Left forelimb (tissue), 1 donor: ENCODE data around the gene SLC2A9.
"Not testable (repeated sequence)": the region's sequence is repeated elsewhere in the genome, so short reads cannot be mapped to it uniquely, and the experiment has no call there.

ENCODE experiments used
- DNase-seq: peaks from one replicate; pipeline ENCODE4 v3.0.0-alpha.2; 2018; ENCODE audit warnings: low spot score

Gene SLC2A9

GRCh38 chr4:9996319-9997110, 24.8 kb downstream of the SLC2A9 start:
- DNase-seq = peak; percentile 50

GRCh38 chr4:9994246-9994847, 26.9 kb downstream of the SLC2A9 start:
- DNase-seq = peak; percentile 1

GRCh38 chr4:9989918-9990635, 31.2 kb downstream of the SLC2A9 start:
- no peak for DNase-seq

DNA sequence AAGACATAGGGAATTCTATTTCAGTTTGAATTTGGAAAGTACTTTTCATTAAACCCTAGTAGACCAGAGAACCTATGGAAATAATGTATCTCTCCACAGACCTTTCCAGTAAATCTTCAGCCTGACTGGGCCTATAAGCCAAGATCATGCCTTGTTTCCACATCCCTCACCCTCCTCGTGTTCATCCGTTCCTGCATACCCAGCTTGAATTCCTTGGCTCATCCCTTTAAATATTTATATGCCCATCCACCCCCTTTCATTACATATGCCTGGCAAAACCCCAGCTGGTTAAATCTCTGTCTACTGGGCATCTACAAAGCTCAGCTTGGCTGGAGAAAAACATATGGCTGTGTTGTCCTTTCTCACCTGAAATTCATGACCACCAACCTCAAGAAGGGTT, 32.4 kb downstream of the SLC2A9 start:
- no peak for DNase-seq

GRCh38 chr4:9988363-9988749, 32.9 kb downstream of the SLC2A9 start:
- no peak for DNase-seq

DNA sequence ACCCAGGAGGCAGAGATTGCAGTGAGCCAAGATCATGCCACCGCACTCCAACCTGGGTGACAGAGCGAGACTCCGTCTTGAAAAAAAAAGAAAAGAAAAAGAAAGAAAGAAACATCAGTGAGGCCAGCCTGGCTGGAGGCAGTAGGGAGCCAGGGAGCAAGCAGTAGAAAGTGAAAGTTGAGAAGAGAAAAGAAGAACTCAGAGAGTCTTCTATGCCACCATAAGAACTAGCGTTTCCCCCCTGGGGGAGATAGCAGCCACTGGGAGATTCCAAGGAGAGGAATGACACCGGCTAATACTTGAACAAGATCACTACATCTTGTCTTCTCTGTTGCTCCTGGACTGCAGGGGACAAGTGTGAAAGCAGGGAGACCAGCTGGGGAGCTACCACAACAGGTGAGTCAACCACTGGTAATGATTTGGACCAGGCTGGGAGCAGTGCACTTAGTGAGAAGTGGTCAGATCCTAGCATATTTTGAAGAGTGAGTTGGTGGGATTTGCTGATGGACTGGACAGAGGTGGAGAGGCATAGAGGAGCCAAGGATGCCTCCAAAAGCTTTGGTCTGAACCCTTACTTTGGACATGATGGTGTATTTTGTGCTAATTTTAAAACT, 33.4 kb downstream of the SLC2A9 start:
- DNase-seq = no peak

DNA sequence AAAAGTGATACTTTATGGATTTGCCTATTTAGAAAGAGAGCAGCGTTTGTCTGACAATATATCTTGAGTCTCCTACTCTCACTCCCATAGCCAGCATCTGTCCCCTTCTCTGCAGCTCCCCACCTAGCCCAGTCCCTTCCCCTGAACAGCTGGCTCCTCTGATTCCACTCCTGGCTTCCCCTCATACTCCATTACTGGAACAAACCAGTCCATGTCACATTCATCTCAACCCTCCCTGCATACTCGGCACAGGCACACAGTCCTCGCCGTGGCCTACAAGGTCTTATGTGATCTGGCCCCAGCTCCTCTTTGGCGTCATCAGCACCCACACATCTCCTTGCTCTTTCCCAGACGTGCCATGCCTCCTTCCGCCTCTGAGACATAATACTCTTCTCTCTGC, 36.7 kb downstream of the SLC2A9 start:
- no peak for DNase-seq

GRCh38 chr4:9983211-9983610, 38.1 kb downstream of the SLC2A9 start:
- no peak for DNase-seq

DNA sequence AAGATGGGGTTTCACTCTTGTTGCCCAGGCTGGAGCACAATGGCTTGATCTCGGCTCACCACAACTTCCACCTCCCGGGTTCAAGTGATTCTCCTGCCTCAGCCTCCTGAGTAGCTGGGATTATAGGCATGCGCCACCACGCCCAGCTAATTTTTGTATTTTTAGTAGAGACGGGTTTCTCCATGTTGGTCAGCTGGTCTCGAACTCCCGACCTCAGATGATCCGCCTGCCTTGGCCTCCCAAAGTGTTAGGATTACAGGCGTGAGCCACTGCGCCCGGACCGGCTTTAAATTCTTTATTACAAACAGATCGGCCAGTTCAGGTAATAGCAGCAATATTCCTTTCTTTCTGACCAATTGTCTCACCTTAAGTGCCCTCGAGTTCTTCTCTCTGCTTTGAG, 39.4 kb downstream of the SLC2A9 start:
- not testable (repeated sequence) for DNase-seq

GRCh38 chr4:9980898-9981297, 40.4 kb downstream of the SLC2A9 start:
- no peak for DNase-seq

GRCh38 chr4:9979101-9979701, 42.1 kb downstream of the SLC2A9 start:
- DNase-seq = no peak

DNA sequence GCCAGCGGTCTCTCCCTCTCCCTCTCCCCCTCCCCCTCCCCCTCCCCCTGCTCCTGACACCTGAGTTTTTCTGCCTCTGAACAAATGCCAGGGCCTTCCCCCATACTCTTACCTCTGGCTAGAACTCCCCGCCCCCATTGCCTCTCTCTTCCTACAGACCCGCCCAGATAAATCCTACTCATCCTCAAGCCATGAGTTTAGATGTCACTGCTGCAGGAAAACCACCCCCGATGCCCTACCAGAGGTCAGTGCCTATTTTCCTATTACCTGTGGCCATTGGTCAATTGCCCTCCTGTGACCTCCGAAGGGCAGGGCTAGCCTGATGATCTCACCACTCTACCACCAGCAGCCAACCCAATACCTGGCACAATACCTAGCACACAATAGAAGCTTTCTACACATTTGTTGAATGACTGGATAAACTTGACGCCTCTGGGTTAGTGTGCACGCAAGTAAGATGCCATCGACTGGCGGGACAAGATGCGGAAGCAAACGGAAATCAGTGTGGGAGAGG, 43.7 kb downstream of the SLC2A9 start:
- no peak for DNase-seq

- no peak for DNase-seq
Observed at GRCh38 chr4:9976781-9977180, 44.5 kb downstream of the SLC2A9 start.

GRCh38 chr4:9976293-9976692, 45.0 kb downstream of the SLC2A9 start:
- no peak for DNase-seq

DNA sequence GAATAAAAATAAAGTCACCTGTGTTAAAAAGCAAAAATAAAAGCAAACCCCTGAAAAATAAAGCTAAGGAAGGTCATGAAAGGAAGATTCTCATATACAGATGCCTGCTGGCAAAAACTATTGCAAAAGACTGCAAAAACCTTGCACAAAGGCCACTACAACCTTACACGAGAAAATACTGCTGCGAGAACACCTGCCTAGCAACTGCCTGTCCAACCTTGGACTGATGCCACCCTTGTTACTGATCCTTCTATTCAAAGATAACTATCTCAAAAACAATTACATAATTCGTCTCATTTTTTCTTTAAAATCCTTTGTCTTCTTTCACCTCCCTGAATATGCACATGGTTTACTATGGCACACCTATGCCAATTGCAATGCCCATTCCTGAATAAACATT, 49.6 kb downstream of the SLC2A9 start:
- DNase-seq = no peak

- DNase-seq = no peak
Observed at GRCh38 chr4:9970399-9971011, 50.8 kb downstream of the SLC2A9 start.

DNA sequence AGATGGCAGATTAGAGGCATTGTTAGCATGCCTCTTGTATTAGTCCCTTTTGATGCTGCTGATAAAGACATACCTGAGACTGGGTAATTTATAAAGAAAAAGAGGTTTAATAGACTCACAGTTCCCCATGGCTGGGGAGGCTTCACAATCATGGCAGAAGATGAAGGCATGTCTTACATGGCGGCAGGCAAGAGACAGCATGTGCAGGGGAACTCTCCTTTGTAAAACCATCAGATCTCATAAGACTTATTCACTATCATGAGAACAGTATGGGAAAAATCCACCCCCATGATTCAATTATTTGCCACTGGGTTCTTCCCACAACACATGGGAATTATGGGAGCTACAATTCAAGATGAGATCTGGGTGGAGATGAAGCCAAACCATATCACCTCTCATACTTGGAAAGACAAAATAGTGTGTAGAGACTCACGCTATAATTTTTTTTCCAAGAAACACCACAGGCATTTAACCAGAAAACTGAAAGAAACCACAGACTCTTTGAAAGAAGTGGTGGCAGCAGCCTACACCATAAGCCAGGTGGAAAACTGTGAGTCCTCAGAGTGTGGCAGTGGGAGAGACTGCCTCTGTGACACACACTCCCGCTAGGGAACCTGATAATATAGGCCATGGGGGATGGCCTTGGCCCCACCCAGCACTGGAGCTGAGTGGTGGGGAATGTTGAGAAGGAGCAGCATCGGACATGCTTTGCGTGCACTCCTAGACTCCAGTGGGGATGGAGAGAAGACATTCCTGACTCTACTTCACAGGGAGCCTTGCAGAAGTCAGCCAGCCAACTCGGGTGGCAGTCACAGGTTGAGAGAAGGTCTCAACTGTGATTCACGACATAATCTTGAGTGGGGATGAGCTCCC, 51.5 kb downstream of the SLC2A9 start:
- DNase-seq = no peak

DNA sequence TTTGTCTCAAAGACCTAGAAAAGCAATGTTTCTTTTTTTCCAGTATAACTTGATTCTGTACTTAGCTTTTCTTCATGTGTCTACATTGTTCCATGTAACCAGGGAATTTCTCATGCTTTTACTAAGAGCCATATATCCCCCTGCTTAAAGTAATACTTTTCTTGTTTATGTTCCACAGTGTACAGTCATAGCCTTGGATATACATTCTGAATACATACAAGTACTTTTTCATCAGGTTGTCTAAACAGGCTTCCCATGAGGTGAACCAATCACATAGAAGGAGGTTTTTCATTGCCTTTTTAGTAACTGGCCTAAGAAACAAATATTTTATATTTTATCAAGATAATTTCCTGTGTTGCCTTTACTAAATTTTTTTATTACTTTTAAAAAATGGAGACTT, 52.8 kb downstream of the SLC2A9 start:
- DNase-seq = no peak

DNA sequence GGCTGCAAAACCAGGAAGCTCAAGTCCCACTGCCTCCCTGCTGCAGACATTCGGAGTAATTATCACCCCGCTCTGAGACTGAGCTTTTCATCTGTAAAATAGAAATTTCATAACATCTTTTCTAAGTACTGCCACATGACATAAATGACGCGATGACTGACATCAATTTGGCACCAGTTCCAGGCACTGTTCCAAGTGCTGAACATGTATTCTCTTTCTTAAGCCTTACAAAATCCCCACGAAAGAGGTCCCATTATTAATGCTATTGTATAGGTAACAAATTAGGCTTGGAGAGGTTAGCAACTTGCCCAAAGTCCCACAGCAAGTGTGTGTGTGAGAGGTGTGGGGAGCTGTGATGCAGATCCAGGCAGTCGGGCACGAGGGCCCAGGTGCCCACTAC, 56.4 kb downstream of the SLC2A9 start:
- no peak for DNase-seq

- DNase-seq = no peak
Observed at GRCh38 chr4:9963328-9963727, 58.0 kb downstream of the SLC2A9 start.
